Fibroblast of lung (primary cell): ENCODE results near the gene NF2. TPM values are rescaled to one million over a fixed set of nuclear protein-coding genes. Genes with fewer than 3 reads are reported as not detected.

ENCODE experiments used
- DNase-seq, 2 donors: peaks; one replicate each; pipeline versions ENCODE4 v3.0.0 to v3.0.0-alpha.2; 2010; ENCODE audit warnings: low read depth in 2 of 2
- H2AFZ ChIP-seq: 2 replicates; pipeline ENCODE4 v1.5.1; 2012; ENCODE audit warnings: low read length, control low read depth, inconsistent platforms
- H3K27ac ChIP-seq: 2 replicates; pipeline ENCODE4 v1.5.1; 2011; ENCODE audit warnings: low read length, control low read depth; ENCODE audit not compliant: insufficient read depth
- H3K27me3 ChIP-seq: 2 replicates; pipeline ENCODE4 v1.5.1; 2011; ENCODE audit warnings: mild to moderate bottlenecking, low read length; ENCODE audit not compliant: control insufficient read depth, insufficient read depth
- H3K36me3 ChIP-seq: 2 replicates; pipeline ENCODE4 v1.5.1; 2011; ENCODE audit warnings: low read length; ENCODE audit not compliant: control insufficient read depth, insufficient read depth
- H3K4me1 ChIP-seq: 2 replicates; pipeline ENCODE4 v1.5.1; 2011; ENCODE audit warnings: low read length; ENCODE audit not compliant: control insufficient read depth, insufficient read depth; ENCODE audit errors: extremely low read depth
- H3K4me2 ChIP-seq: 2 replicates; pipeline ENCODE4 v1.5.1; 2011; ENCODE audit warnings: low read length, control low read depth; ENCODE audit not compliant: insufficient read depth; ENCODE audit errors: extremely low read depth
- H3K4me3 ChIP-seq, 4 experiments: fragments of 200-600 bp in 1 of 4; sonication (generic) in 1 of 4; replicated peaks in 1 of 4; 2 replicates each; pipeline ENCODE4 v1.5.1; 2011 to 2016; ENCODE audit warnings: low read length in 4 of 4, low read depth in 3 of 4, mild to moderate bottlenecking in 3 of 4, control low read depth in 2 of 4, inconsistent platforms in 1 of 4, mixed read lengths in 1 of 4; ENCODE audit not compliant: insufficient read depth in 1 of 4; ENCODE audit errors: control extremely low read depth in 1 of 4
- H3K79me2 ChIP-seq: 2 replicates; pipeline ENCODE4 v1.5.1; 2012; ENCODE audit warnings: mild to moderate bottlenecking, low read length, inconsistent platforms; ENCODE audit not compliant: control insufficient read depth, insufficient read depth
- H3K9ac ChIP-seq: 2 replicates; pipeline ENCODE4 v1.5.1; 2011; ENCODE audit warnings: mild to moderate bottlenecking, low read length, control low read depth; ENCODE audit not compliant: insufficient read depth
- H3K9me3 ChIP-seq: 2 replicates; pipeline ENCODE4 v1.5.1; 2012; ENCODE audit warnings: low read depth, low read length; ENCODE audit not compliant: control insufficient read depth, insufficient read depth
- H4K20me1 ChIP-seq: 2 replicates; pipeline ENCODE4 v1.5.1; 2011; ENCODE audit warnings: low read length; ENCODE audit not compliant: control insufficient read depth, insufficient read depth; ENCODE audit errors: extremely low read depth
- EZH2 ChIP-seq: IDR thresholded peaks from 2 replicates; pipeline ENCODE4 v1.5.1; 2012; ENCODE audit warnings: low read length, control low read depth, mild to moderate bottlenecking; ENCODE audit errors: missing control alignments
- polyA plus RNA-seq, 2 donors: library from polyadenylated mRNA; depleted of rRNA in 1 of 2; stranded (reverse) in 1 of 2; unstranded in 1 of 2; fragments of >200 nt; gene quantifications; 2 replicates each; pipeline ENCODE4 v1.2.1, GENCODE V29; 2011 to 2012; ENCODE audit warnings: missing spikeins in 1 of 2
- total RNA-seq: library from RNA; depleted of rRNA; stranded (reverse); fragments of >200 nt; gene quantifications from 2 replicates; pipeline ENCODE4 v1.2.1, GENCODE V29; 2014
- TF ChIP-seq, protein P1 (sequence below), 2 donors: IDR thresholded peaks in 1 of 2; conservative IDR thresholded peaks in 1 of 2; 1 replicate in 1 of 2; 2 replicates in 1 of 2; pipeline ENCODE4 v1.5.1; 2011 to 2012; ENCODE audit warnings: low read length in 2 of 2, control low read depth in 1 of 2, inconsistent platforms in 1 of 2, low read depth in 1 of 2, mild to moderate bottlenecking in 1 of 2

NF2 gene
- total and polyA plus RNA-seq, 2 donors (not counting 1 experiment from before 2014, with no cell fraction given), result 55.5 to 80.9 TPM

GRCh38 chr22:29661336-29661735 lies 57.9 kb downstream of the NF2 start:
- no peaks in the 10 kb centered on the region for H4K20me1 ChIP-seq
- H3K36me3 ChIP-seq, result peaks cover 16% of the 10 kb centered on the region
- H3K4me1 ChIP-seq, result peaks cover 3% of the 10 kb centered on the region
- DNase-seq, result peak; percentile 36 to 71
- H3K9ac ChIP-seq, result no peak overlapping the region
- H3K27me3 ChIP-seq, result no peaks in the 10 kb centered on the region
- H3K79me2 ChIP-seq, result no peaks in the 10 kb centered on the region
- no peak overlapping the region for H2AFZ ChIP-seq
- no peak for TF ChIP-seq EZH2
- TF ChIP-seq, protein P1, sequence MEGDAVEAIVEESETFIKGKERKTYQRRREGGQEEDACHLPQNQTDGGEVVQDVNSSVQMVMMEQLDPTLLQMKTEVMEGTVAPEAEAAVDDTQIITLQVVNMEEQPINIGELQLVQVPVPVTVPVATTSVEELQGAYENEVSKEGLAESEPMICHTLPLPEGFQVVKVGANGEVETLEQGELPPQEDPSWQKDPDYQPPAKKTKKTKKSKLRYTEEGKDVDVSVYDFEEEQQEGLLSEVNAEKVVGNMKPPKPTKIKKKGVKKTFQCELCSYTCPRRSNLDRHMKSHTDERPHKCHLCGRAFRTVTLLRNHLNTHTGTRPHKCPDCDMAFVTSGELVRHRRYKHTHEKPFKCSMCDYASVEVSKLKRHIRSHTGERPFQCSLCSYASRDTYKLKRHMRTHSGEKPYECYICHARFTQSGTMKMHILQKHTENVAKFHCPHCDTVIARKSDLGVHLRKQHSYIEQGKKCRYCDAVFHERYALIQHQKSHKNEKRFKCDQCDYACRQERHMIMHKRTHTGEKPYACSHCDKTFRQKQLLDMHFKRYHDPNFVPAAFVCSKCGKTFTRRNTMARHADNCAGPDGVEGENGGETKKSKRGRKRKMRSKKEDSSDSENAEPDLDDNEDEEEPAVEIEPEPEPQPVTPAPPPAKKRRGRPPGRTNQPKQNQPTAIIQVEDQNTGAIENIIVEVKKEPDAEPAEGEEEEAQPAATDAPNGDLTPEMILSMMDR (conservative IDR thresholded peaks at IDR 0.05 in 1 of 2, IDR thresholded peaks at IDR 0.05 in 1 of 2; ENCODE audit: low read depth in 1 of 2, low read length in 2 of 2), result no peak
- no peaks in the 10 kb centered on the region for H3K9me3 ChIP-seq
- H3K27ac ChIP-seq, result no peak overlapping the region
- H3K4me2 ChIP-seq, result no peak overlapping the region
- no peak overlapping the region for H3K4me3 ChIP-seq

DNA sequence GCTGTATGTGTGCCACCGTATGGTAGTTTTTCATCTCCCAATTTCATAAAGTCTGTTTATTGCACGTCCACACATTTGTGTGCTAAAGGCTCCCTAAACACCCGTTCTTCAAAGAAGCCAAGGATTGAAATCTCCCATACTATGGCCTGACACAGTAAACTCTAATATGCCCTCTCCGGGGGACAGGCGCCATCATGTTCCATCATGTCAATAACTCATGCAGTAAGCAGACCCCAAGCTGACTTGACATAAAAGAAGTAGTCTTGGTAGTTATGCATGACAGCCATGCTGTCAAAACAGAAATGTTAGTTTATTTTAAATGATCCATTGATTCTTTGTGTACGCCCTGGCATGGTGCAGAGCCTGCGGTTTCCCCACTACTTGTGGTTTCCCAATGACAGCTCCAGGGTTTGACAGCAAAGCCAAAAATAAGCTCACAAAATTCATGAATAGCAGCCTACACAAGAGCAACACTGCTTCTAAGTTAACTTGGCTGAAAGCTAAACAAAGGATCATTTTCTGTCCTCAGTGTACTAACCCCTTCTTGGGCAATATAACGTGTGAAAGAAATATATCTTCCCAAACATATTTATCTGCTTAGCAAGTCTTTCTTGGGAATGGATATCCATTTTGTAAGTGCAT lies 59.9 kb downstream of the NF2 start:
- H3K4me3 ChIP-seq, result no peak overlapping the region
- no peak for TF ChIP-seq EZH2
- TF ChIP-seq, protein P1 (conservative IDR thresholded peaks at IDR 0.05 in 1 of 2, IDR thresholded peaks at IDR 0.05 in 1 of 2; ENCODE audit: low read depth in 1 of 2, low read length in 2 of 2), result no peak
- peaks cover 3% of the 10 kb centered on the region for H3K4me1 ChIP-seq
- H3K36me3 ChIP-seq, result peaks cover 21% of the 10 kb centered on the region
- H3K79me2 ChIP-seq, result no peaks in the 10 kb centered on the region
- H3K27me3 ChIP-seq, result no peaks in the 10 kb centered on the region
- DNase-seq, result peak; percentile 75 to 89
- no peak overlapping the region for H3K9ac ChIP-seq
- no peak overlapping the region for H3K27ac ChIP-seq
- no peak overlapping the region for H3K4me2 ChIP-seq
- H2AFZ ChIP-seq, result no peak overlapping the region
- no peaks in the 10 kb centered on the region for H4K20me1 ChIP-seq
- H3K9me3 ChIP-seq, result no peaks in the 10 kb centered on the region

GRCh38 chr22:29665486-29665885 lies 62.1 kb downstream of the NF2 start:
- Histone ChIP-seq H3K9me3 (no peaks in the 10 kb centered on the region), H3K9ac (no peak overlapping the region), H3K4me1 (peaks cover 3% of the 10 kb centered on the region), H4K20me1 (no peaks in the 10 kb centered on the region), H3K36me3 (peaks cover 17% of the 10 kb centered on the region), H3K4me3 (no peak overlapping the region), H3K27me3 (no peaks in the 10 kb centered on the region), H3K79me2 (no peaks in the 10 kb centered on the region), H3K4me2 (no peak overlapping the region), H2AFZ (no peak overlapping the region), H3K27ac (no peak overlapping the region)
- no peak for DNase-seq
- TF ChIP-seq EZH2, result no peak
- TF ChIP-seq, protein P1 (conservative IDR thresholded peaks at IDR 0.05 in 1 of 2, IDR thresholded peaks at IDR 0.05 in 1 of 2; ENCODE audit: low read depth in 1 of 2, low read length in 2 of 2), result no peak
